Lung (tissue), 12 donors: ENCODE data around the gene TNFSF13. TPM values are rescaled to one million over a fixed set of nuclear protein-coding genes. Genes with fewer than 3 reads are reported as not detected.

Experiments
- ATAC-seq: fragments of 200-7000 bp; cut with Tn5 transposase; one replicate; pipeline ENCODE4 v1.9.1; 2020; ENCODE audit warnings: moderate number of reproducible peaks; ENCODE audit not compliant: insufficient read depth, low FRiP score
- DNase-seq, 3 donors: peaks; one replicate each; pipeline ENCODE4 v3.0.0-alpha.2; 2013 to 2017
- H3K27ac ChIP-seq, 2 donors: one replicate each; pipeline ENCODE4 v1.5.1; 2013; ENCODE audit warnings: mild to moderate bottlenecking in 2 of 2, moderate library complexity in 2 of 2, control low read depth in 1 of 2, inconsistent platforms in 1 of 2, low read depth in 1 of 2, low read length in 1 of 2
- H3K27me3 ChIP-seq, 3 donors: one replicate each; pipeline ENCODE4 v1.5.1; 2013; ENCODE audit warnings: low read length in 2 of 3; ENCODE audit not compliant: control insufficient read depth in 3 of 3, insufficient read depth in 3 of 3
- H3K36me3 ChIP-seq, 4 donors: one replicate each; pipeline ENCODE4 v1.5.1; 2013; ENCODE audit warnings: low read length in 4 of 4, mild to moderate bottlenecking in 1 of 4, moderate library complexity in 1 of 4; ENCODE audit not compliant: control insufficient read depth in 4 of 4, insufficient read depth in 4 of 4
- H3K4me1 ChIP-seq, 5 donors: one replicate each; pipeline ENCODE4 v1.5.1; 2013; ENCODE audit warnings: low read length in 5 of 5, mild to moderate bottlenecking in 2 of 5, moderate library complexity in 1 of 5; ENCODE audit not compliant: control insufficient read depth in 5 of 5, insufficient read depth in 5 of 5
- H3K4me3 ChIP-seq: one replicate; pipeline ENCODE4 v1.5.1; 2013; ENCODE audit warnings: mild to moderate bottlenecking, control low read depth, moderate library complexity
- H3K9ac ChIP-seq, 2 donors: one replicate each; pipeline ENCODE4 v1.5.1; 2013; ENCODE audit warnings: low read length in 2 of 2, control low read depth in 1 of 2; ENCODE audit not compliant: insufficient read depth in 1 of 2
- H3K9me3 ChIP-seq, 4 donors: one replicate each; pipeline ENCODE4 v1.5.1; 2013; ENCODE audit warnings: low read length in 3 of 4, mild to moderate bottlenecking in 1 of 4, moderate library complexity in 1 of 4; ENCODE audit not compliant: control insufficient read depth in 4 of 4, insufficient read depth in 3 of 4
- CTCF ChIP-seq: IDR thresholded peaks from 2 replicates; pipeline ENCODE4 v1.5.1; 2012; ENCODE audit warnings: mild to moderate bottlenecking; ENCODE audit errors: control extremely low read depth, extremely low read depth
- WGBS, 2 donors: extraction: QIAGEN DNeasy Blood & Tissue Kit; methylation state at CpG; one replicate each; pipeline ENCODE4 v1.1.7; 2013; 5-methylcytosine and 5-hydroxymethylcytosine counted together
- polyA plus RNA-seq, 2 donors: library from polyadenylated mRNA; stranded (reverse); fragments of 200-250 nt; gene quantifications; one replicate each; pipeline ENCODE4 v1.2.1, GENCODE V29; 2013
- total RNA-seq, 2 donors: library from RNA; depleted of rRNA in 1 of 2; stranded (reverse); fragments of >200 nt in 1 of 2; gene quantifications; one replicate each; pipeline ENCODE4 v1.2.1, GENCODE V29; 2014 to 2021
- donor health status: control.
- donor health status: control.
- donor health status: Bipolar disorder and iron deficiency.
- donor health status: healthy.
- donor health status: DM: yes; HTN: yes; CAD: no.

TNFSF13 gene
- total and polyA plus RNA-seq, 4 donors: 48.7 to 140 (median 93.7) TPM

GRCh38 chr17:7574176-7574953 is 15.8 kb downstream of the TNFSF13 start:
- peaks cover 0 to 2% (median 0%) of the 10 kb centered on the region in 4 donors for H3K9me3 ChIP-seq
- peaks cover 40 to 63% (median 55%) of the 10 kb centered on the region in 4 donors for H3K36me3 ChIP-seq
- ATAC-seq (no peak), DNase-seq (peak in 1 of 3 donors; percentile 23)
- peak overlapping the region; percentile 14 to 83 for H3K27ac ChIP-seq
- peak overlapping the region; percentile 33 to 77 for H3K9ac ChIP-seq
- no peak for TF ChIP-seq CTCF
- H3K4me3 ChIP-seq: peak overlapping the region; percentile 76
- H3K4me1 ChIP-seq: peaks cover 7 to 29% (median 9%) of the 10 kb centered on the region in 5 donors
- WGBS, 2 donors: 22 to 35% methylated on average over 15 of the region's 15 CpGs
- no peaks in the 10 kb centered on the region for H3K27me3 ChIP-seq

- H3K9ac ChIP-seq: no peak overlapping the region
- TF ChIP-seq CTCF: no peak
- H3K4me1 ChIP-seq: peaks cover 7 to 34% (median 12%) of the 10 kb centered on the region in 5 donors
- DNase-seq: no peak
- no peak for ATAC-seq
- peak overlapping the region in 1 of 2 donors; percentile 52 for H3K27ac ChIP-seq
- WGBS, 2 donors: 63 to 91% methylated on average over 1 of the region's 1 CpG
- no peak overlapping the region for H3K4me3 ChIP-seq
- H3K36me3 ChIP-seq: peaks cover 40 to 59% (median 51%) of the 10 kb centered on the region in 4 donors
- no peaks in the 10 kb centered on the region for H3K27me3 ChIP-seq
- H3K9me3 ChIP-seq: peaks cover 0 to 2% (median 0%) of the 10 kb centered on the region in 4 donors
Measured at GRCh38 chr17:7575481-7575883, 16.9 kb downstream of the TNFSF13 start.

- DNase-seq (no peak), ATAC-seq (no peak)
- TF ChIP-seq CTCF: no peak
- WGBS, 2 donors: 75 to 78% methylated on average over 7 of the region's 7 CpGs
- Histone ChIP-seq H3K27me3 (no peaks in the 10 kb centered on the region), H3K36me3 (peaks cover 40 to 54% (median 53%) of the 10 kb centered on the region in 4 donors), H3K4me3 (no peak overlapping the region), H3K9me3 (peaks cover 0 to 2% (median 0%) of the 10 kb centered on the region in 4 donors), H3K9ac (no peak overlapping the region), H3K4me1 (peaks cover 7 to 34% (median 12%) of the 10 kb centered on the region in 5 donors), H3K27ac (no peak overlapping the region)
Measured at GRCh38 chr17:7575959-7576358, 17.4 kb downstream of the TNFSF13 start.
